Astrocyte (in vitro differentiated cells and primary cell): ENCODE measurements around the gene VASP.

Experiments used
- CTCF ChIP-seq: IDR thresholded peaks from 2 replicates; pipeline ENCODE4 v1.5.1; 2011; ENCODE audit warnings: low read depth, mild to moderate bottlenecking, inconsistent platforms, low read length, moderate library complexity; ENCODE audit not compliant: insufficient read depth
- EZH2 ChIP-seq: IDR thresholded peaks from 2 replicates; pipeline ENCODE4 v1.6.1; 2012; ENCODE audit warnings: mild to moderate bottlenecking, low read length, inconsistent platforms; ENCODE audit not compliant: insufficient read depth

DNA sequence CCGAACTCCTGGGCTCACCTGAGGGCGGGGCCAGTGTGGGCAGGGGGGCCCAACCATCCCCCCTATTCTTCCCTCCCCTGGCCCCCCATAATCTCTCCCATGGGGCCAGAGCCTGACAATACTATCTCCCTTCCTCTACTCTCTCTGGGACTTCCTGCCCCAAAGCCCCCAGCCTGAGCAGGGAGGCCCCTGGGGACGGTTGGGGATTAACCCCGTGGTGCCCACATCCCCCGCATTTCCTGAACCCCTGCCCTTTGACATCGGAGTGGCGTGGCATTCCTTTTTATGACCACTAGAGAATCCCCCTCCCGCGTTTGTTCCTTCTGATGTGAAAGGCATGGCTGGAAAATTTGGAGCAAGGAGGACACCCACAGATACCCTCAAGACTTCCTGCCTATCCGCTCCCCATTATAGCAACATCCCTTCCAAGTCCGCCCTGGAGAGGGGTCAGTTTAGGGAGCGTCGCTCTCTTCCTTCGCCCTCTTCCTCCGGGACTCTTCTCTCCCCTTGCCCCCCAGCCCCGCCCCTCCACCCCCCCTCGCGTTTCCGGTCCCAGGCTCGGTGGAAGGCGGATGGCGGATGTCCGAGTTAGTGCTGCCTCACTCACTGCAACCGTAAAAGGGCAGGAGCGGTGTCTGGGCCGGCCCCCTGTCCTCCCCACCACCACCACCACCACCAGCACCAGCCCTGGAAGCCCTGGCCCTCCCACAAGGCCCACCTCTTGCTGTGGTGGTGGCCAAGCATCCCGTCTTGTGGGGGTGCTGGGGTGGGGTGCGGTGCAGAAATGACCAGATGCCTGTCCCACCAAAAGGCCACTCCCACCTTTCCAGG, 1.8 kb downstream of the VASP start:
- TF ChIP-seq CTCF (no peak), EZH2 (no peak)
